T-helper 17 cell (primary cell): Measurements from ENCODE around the gene SRPK1. TPM values are rescaled to one million over a fixed set of nuclear protein-coding genes. Genes with fewer than 3 reads are reported as not detected.
"Not testable (repeated sequence)": the region's sequence is repeated elsewhere in the genome, so short reads cannot be mapped to it uniquely, and the experiment has no call there.

Experiments
- ATAC-seq: fragments of 150-1000 bp; cut with Tn5 transposase; 2 replicates; pipeline ENCODE4 v1.10.0; 2021; ENCODE audit warnings: mild to moderate bottlenecking, moderate library complexity
- DNase-seq, 3 donors: peaks; one replicate each; pipeline versions ENCODE4 v3.0.0 to v3.0.0-alpha.2; 2020 to 2021
- H3K9me3 ChIP-seq: one replicate; pipeline ENCODE4 v1.7.0; 2013; ENCODE audit warnings: low read length, mild to moderate bottlenecking; ENCODE audit not compliant: control insufficient read depth, poor library complexity, severe bottlenecking
- H3K27ac Mint-ChIP-seq: one replicate; pipeline ENCODE4 v1.8.0; 2022; ENCODE audit warnings: mild to moderate bottlenecking, moderate library complexity, mixed read lengths
- H3K27me3 Mint-ChIP-seq: one replicate; pipeline ENCODE4 v1.8.0; 2022; ENCODE audit warnings: mixed read lengths
- H3K36me3 Mint-ChIP-seq: one replicate; pipeline ENCODE4 v1.8.0; 2022; ENCODE audit warnings: low read depth, mixed read lengths
- H3K4me1 Mint-ChIP-seq: one replicate; pipeline ENCODE4 v1.8.0; 2022; ENCODE audit warnings: mild to moderate bottlenecking, mixed read lengths
- H3K4me3 Mint-ChIP-seq: one replicate; pipeline ENCODE4 v1.8.0; 2022; ENCODE audit warnings: mild to moderate bottlenecking, moderate library complexity, mixed read lengths
- total RNA-seq, 4 donors: library from RNA in 2 of 4; stranded (reverse) in 2 of 4; gene quantifications; one replicate each; pipeline ENCODE4 v1.2.3 and lab custom pipeline; 2022 to 2026

The SRPK1 gene
- total RNA-seq, 2 donors from 2014 or later, result 44.9 to 46.4 TPM

DNA sequence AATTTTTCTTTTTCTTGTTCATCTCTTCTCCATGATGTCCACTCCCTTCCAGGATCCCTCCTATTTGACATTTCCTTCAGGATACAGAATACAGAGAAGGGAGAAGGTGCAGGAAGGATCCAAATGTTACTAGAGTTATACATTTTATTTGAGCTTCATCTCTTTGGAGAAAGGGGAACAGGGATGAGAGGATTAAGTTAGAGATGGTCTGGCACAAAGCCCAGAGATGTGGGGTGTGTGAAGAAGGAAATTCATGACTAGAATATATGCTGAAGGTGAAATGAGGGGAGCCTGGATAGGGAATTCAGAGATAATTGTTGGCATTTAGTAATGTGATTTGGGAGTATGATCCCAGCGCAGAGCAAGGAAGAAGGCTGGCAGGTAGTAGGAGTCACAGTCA, 22.5 kb upstream of the SRPK1 start:
- peaks cover 2% of the 10 kb centered on the region for H3K36me3 Mint-ChIP-seq
- ATAC-seq (no peak), DNase-seq (no peak)
- H3K4me3 Mint-ChIP-seq, result no peak overlapping the region
- H3K4me1 Mint-ChIP-seq, result no peaks in the 10 kb centered on the region
- H3K9me3 ChIP-seq, result no peaks in the 10 kb centered on the region
- peaks cover 4% of the 10 kb centered on the region for H3K27me3 Mint-ChIP-seq
- H3K27ac Mint-ChIP-seq, result no peak overlapping the region

- H3K9me3 ChIP-seq, result no peaks in the 10 kb centered on the region
- H3K36me3 Mint-ChIP-seq, result peaks cover 2% of the 10 kb centered on the region
These were observed 21.5 kb upstream of the SRPK1 start for GRCh38 chr6:35942355-35942754.

GRCh38 chr6:35941170-35941569, 20.3 kb upstream of the SRPK1 start:
- not testable (repeated sequence) for H3K27ac Mint-ChIP-seq, H3K27me3 Mint-ChIP-seq, H3K36me3 Mint-ChIP-seq, H3K4me3 Mint-ChIP-seq, H3K9me3 ChIP-seq, ATAC-seq, DNase-seq, H3K4me1 Mint-ChIP-seq

More at GRCh38 chr6:35942355-35942754, 21.5 kb upstream of the SRPK1 start:
- H3K27ac Mint-ChIP-seq, result no peak overlapping the region
- ATAC-seq (no peak), DNase-seq (no peak)
- H3K27me3 Mint-ChIP-seq, result peaks cover 4% of the 10 kb centered on the region
- H3K4me3 Mint-ChIP-seq, result no peak overlapping the region
- no peaks in the 10 kb centered on the region for H3K4me1 Mint-ChIP-seq

- H3K9me3 ChIP-seq, H3K4me1 Mint-ChIP-seq, H3K4me3 Mint-ChIP-seq, H3K36me3 Mint-ChIP-seq, H3K27ac Mint-ChIP-seq, ATAC-seq, DNase-seq, H3K27me3 Mint-ChIP-seq: not testable (repeated sequence)
These were observed 19.1 kb upstream of the SRPK1 start for GRCh38 chr6:35940014-35940413.

- H3K4me1 Mint-ChIP-seq, H3K27ac Mint-ChIP-seq, DNase-seq, ATAC-seq, H3K36me3 Mint-ChIP-seq, H3K9me3 ChIP-seq, H3K27me3 Mint-ChIP-seq, H3K4me3 Mint-ChIP-seq: not testable (repeated sequence)
These were observed 18.4 kb upstream of the SRPK1 start for GRCh38 chr6:35939259-35939658.

GRCh38 chr6:35936681-35937359, 15.9 kb upstream of the SRPK1 start:
- H3K9me3 ChIP-seq, result no peaks in the 10 kb centered on the region
- no peak overlapping the region for H3K27ac Mint-ChIP-seq
- no peaks in the 10 kb centered on the region for H3K27me3 Mint-ChIP-seq
- peaks cover 5% of the 10 kb centered on the region for H3K36me3 Mint-ChIP-seq
- no peak for ATAC-seq
- no peaks in the 10 kb centered on the region for H3K4me1 Mint-ChIP-seq
- no peak for DNase-seq
- H3K4me3 Mint-ChIP-seq, result no peak overlapping the region

DNA sequence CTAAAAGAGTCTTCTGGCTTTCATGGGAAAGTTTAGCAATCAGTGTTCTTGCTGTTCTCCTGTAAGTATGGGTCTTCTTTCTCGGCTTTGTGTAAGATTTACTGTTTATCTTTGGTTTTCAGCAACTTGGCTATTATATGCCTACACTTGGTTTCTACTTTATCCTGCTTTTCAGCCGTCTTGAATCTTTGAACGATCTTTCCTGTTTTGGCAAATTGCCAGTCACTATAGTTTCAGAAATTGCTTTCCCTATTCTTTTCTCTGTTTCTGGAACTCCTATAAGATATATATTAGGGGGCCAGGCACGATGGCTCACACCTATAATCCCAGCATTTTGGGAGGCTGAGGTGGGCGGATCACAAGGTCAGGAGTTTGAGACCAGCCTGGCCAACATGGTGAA, 14.6 kb upstream of the SRPK1 start:
- no peaks in the 10 kb centered on the region for H3K4me1 Mint-ChIP-seq
- DNase-seq, result no peak
- no peak overlapping the region for H3K4me3 Mint-ChIP-seq
- peaks cover 2% of the 10 kb centered on the region for H3K36me3 Mint-ChIP-seq
- no peaks in the 10 kb centered on the region for H3K27me3 Mint-ChIP-seq
- no peak overlapping the region for H3K27ac Mint-ChIP-seq
- H3K9me3 ChIP-seq, result no peaks in the 10 kb centered on the region
- ATAC-seq, result no peak

- DNase-seq, result no peak
- Mint-ChIP-seq H3K36me3 (peaks cover 2% of the 10 kb centered on the region), H3K27ac (no peak overlapping the region), H3K27me3 (no peaks in the 10 kb centered on the region), H3K4me1 (peaks cover 2% of the 10 kb centered on the region), H3K4me3 (no peak overlapping the region)
- no peak for ATAC-seq
- H3K9me3 ChIP-seq, result no peaks in the 10 kb centered on the region
These were observed 12.9 kb upstream of the SRPK1 start for GRCh38 chr6:35933844-35934243.

DNA sequence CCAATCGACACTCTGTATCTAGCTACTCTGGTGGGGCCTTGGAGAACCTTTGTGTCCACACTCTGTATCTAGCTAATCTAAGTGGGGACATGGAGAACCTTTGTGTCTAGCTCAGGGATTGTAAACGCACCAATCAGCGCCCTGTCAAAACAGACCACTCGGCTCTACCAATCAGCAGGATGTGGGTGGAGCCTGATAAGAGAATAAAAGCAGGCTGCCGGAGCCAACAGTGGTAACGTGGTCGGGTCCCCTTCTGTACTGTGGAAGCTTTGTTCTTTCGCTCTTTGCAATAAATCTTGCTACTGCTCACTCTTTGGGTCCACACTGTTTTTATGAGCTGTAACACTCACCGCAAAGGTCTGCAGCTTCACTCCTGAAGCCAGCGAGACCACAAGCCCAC, 11.0 kb upstream of the SRPK1 start:
- H3K4me1 Mint-ChIP-seq, H3K4me3 Mint-ChIP-seq, H3K27me3 Mint-ChIP-seq: not testable (repeated sequence)

DNA sequence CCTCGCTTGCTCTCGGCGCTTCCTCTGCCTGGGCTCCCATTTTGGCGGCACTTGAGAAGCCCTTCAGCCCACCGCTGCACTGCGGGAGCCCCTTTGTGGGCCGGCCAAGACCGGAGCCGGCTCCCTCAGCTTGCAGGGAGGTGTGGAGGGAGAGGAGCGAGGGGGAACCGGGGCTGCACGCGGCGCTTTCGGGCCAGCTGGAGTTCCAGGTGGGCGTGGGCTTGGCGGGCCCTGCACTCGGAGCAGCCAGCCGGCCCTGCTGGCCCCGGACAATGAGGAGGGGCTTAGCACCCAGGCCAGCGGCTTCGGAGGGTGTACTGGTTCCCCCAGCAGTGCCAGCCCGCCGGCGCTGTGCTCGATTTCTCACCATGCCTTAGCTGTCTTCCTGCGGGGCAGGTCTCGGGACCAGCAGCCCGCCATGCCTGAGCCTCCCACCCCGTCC, 10.2 kb upstream of the SRPK1 start:
- Mint-ChIP-seq H3K4me1 (peaks cover 4% of the 10 kb centered on the region), H3K36me3 (peaks cover 2% of the 10 kb centered on the region), H3K27me3 (no peaks in the 10 kb centered on the region), H3K27ac (no peak overlapping the region), H3K4me3 (no peak overlapping the region)
- DNase-seq (no peak), ATAC-seq (no peak)
- no peaks in the 10 kb centered on the region for H3K9me3 ChIP-seq

More for the DNA sequence above, 11.0 kb upstream of the SRPK1 start:
- H3K27ac Mint-ChIP-seq, H3K36me3 Mint-ChIP-seq, ATAC-seq, DNase-seq, H3K9me3 ChIP-seq: not testable (repeated sequence)

DNA sequence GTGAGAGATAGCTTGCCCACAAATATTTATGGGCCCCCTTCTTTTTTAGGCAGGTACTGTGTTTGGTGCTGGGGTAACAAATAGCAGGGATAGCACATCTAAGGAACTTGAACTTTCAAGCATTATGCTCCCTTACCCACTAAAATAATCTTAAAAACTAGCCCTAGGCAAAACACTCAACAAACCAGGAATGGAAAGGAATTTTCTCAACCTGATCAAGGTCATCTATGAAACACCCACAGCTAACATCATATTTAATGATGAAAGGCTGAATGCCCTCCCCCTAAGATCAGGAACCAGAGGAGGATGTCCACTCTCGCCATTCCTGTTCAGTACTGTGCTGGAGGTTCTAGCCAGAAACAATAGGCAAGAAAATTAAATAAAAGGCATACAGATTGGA, 8.7 kb upstream of the SRPK1 start:
- no peak for DNase-seq
- no peaks in the 10 kb centered on the region for H3K27me3 Mint-ChIP-seq
- H3K9me3 ChIP-seq, result no peaks in the 10 kb centered on the region
- no peaks in the 10 kb centered on the region for H3K36me3 Mint-ChIP-seq
- no peak overlapping the region for H3K27ac Mint-ChIP-seq
- no peak for ATAC-seq
- H3K4me1 Mint-ChIP-seq, result peaks cover 6% of the 10 kb centered on the region
- no peak overlapping the region for H3K4me3 Mint-ChIP-seq

- H3K36me3 Mint-ChIP-seq, result no peaks in the 10 kb centered on the region
- H3K9me3 ChIP-seq, result no peaks in the 10 kb centered on the region
- peaks cover 14% of the 10 kb centered on the region for H3K4me1 Mint-ChIP-seq
- DNase-seq, result no peak
- no peak for ATAC-seq
- H3K27me3 Mint-ChIP-seq, result no peaks in the 10 kb centered on the region
- no peak overlapping the region for H3K4me3 Mint-ChIP-seq
- H3K27ac Mint-ChIP-seq, result no peak overlapping the region
These were observed 5.8 kb upstream of the SRPK1 start for GRCh38 chr6:35926509-35927215.

DNA sequence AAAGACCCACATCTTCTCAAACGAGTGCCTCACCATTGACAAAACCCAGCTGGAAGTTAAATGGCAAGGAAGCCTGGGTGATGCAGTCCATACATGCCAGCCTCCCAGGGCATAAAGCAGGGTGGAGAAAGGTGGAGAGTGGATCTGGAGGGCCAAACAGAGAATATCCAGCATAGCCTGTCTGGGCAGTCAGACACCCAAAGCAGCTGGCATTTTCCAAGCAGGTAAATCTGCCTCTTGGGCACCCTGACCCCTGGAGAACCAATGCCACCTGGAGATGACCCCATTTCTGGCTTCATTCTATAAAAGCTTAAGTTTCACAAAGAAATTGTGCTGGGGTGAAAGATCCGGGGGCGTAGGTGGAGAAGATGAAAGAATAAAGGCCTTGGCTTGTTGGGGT, 5.1 kb upstream of the SRPK1 start:
- H3K36me3 Mint-ChIP-seq, result no peaks in the 10 kb centered on the region
- DNase-seq (no peak), ATAC-seq (no peak)
- peaks cover 17% of the 10 kb centered on the region for H3K4me1 Mint-ChIP-seq
- H3K27ac Mint-ChIP-seq, result peak overlapping the region; percentile 14
- no peaks in the 10 kb centered on the region for H3K27me3 Mint-ChIP-seq
- no peak overlapping the region for H3K4me3 Mint-ChIP-seq
- H3K9me3 ChIP-seq, result no peaks in the 10 kb centered on the region

DNA sequence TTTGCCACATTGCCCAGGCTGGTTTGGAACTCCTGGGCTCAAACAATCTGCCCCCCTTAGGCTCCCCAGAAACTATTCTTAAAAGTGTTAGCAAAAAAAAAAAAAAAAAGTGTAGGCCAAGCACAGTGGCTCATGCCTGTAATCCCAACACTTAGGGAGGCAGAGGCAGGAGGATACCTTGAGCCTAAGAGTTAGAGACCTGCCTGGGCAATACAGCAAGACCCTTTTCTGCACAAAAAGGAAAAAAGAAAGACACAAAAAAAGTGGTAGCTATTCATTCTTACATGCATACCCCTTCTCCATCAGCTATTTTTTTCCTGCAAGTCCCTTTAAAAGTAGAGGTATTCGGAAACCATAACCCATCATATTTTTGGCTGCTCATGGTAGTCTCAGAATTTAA, 3.2 kb upstream of the SRPK1 start:
- ATAC-seq, result no peak
- no peaks in the 10 kb centered on the region for H3K27me3 Mint-ChIP-seq
- no peak overlapping the region for H3K27ac Mint-ChIP-seq
- H3K4me1 Mint-ChIP-seq, result peaks cover 28% of the 10 kb centered on the region
- DNase-seq, result no peak
- no peaks in the 10 kb centered on the region for H3K36me3 Mint-ChIP-seq
- H3K4me3 Mint-ChIP-seq, result no peak overlapping the region
- no peaks in the 10 kb centered on the region for H3K9me3 ChIP-seq
